ENCODE measurements around the gene BLVRA.
A peak's percentile ranks its signal among the peaks of the same experiment; 100 is the strongest.

BLVRA gene

DNA sequence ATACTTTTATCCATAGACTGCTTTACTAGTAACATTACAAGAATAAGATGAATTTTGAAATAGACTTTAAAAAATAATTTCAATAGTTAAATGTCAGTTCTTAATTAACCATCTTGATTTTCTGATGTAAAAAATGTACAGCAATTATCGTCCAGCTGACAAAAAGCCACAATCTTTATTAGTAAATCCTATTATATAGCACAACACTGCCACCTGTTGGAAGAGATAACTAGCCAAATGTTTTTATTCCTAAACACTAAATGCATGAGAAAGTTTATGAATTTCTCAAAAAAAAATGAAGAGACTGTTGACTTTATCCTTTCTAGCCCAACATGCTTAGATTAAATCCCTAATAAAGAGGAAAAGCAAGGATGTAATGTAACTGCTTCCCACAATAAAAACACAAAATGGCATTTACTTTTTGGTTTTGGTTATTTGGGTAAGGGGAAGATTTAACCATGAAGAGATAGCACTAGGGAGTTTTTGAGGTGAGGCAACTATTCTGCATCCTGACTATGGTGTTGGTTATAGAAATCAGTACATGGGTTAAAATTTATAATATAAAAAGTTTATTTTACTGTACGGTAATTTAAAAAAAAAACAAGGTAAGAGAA lies 37.2 kb upstream of the BLVRA start:
- no peak overlapping the region for H3K27ac ChIP-seq (ENCODE audit: low read depth, low read length)
- TF ChIP-seq, protein P1, sequence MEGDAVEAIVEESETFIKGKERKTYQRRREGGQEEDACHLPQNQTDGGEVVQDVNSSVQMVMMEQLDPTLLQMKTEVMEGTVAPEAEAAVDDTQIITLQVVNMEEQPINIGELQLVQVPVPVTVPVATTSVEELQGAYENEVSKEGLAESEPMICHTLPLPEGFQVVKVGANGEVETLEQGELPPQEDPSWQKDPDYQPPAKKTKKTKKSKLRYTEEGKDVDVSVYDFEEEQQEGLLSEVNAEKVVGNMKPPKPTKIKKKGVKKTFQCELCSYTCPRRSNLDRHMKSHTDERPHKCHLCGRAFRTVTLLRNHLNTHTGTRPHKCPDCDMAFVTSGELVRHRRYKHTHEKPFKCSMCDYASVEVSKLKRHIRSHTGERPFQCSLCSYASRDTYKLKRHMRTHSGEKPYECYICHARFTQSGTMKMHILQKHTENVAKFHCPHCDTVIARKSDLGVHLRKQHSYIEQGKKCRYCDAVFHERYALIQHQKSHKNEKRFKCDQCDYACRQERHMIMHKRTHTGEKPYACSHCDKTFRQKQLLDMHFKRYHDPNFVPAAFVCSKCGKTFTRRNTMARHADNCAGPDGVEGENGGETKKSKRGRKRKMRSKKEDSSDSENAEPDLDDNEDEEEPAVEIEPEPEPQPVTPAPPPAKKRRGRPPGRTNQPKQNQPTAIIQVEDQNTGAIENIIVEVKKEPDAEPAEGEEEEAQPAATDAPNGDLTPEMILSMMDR (IDR thresholded peaks at IDR 0.05; ENCODE audit: low read depth, low read length, poor library complexity, severe bottlenecking): peak; percentile 84
- no peak for TF ChIP-seq EZH2phosphoT487 (IDR thresholded peaks at IDR 0.05; ENCODE audit: borderline replicate concordance, low read length)
- H3K4me1 ChIP-seq (ENCODE audit: control insufficient read depth, low read length): peaks cover 3% of the 10 kb centered on the region; the same call in 1 of the 2 replicates
- no peaks in the 10 kb centered on the region for H3K9me2 ChIP-seq (replicated peaks; ENCODE audit: control insufficient read depth, low read length)
- H3K27me3 ChIP-seq (ENCODE audit: control insufficient read depth, low read length): no peaks in the 10 kb centered on the region
- H3K4me2 ChIP-seq (ENCODE audit: low read length): no peak overlapping the region
- no peaks in the 10 kb centered on the region for H3K9me3 ChIP-seq (ENCODE audit: control insufficient read depth, insufficient read depth, low read length)
- H3K4me3 ChIP-seq (ENCODE audit: low read length): no peak overlapping the region
- H3K79me2 ChIP-seq (ENCODE audit: control insufficient read depth, low read length): peaks cover 99% of the 10 kb centered on the region
- peaks cover 6% of the 10 kb centered on the region for H3K36me3 ChIP-seq (ENCODE audit: control insufficient read depth, low read length)
- peaks cover 16% of the 10 kb centered on the region for H4K20me1 ChIP-seq (ENCODE audit: control insufficient read depth, insufficient read depth, low read depth, low read length)
- peaks cover 5% of the 10 kb centered on the region; the same call in 1 of the 2 replicates for H3F3A ChIP-seq (ENCODE audit: control insufficient read depth, insufficient read depth)

DNA sequence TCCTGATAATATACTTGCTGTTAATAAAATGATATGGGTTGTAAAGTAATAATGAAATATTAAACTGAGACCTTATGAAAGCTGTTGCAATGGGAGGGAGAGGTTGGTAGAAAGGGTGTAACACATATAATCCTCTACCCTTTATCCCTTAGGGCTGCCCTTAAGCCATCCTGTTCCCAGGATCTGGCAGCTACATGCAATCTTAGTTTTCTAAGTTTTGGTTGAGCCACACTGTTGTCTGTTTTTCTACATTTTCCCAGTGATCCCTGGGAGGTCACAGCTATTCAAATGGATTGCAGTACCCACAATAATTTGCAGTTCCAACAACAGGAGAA lies 35.5 kb upstream of the BLVRA start:
- peaks cover 14% of the 10 kb centered on the region for H3K36me3 ChIP-seq (ENCODE audit: control insufficient read depth, low read length)
- H3K27ac ChIP-seq (ENCODE audit: low read depth, low read length): no peak overlapping the region
- peaks cover 16% of the 10 kb centered on the region for H4K20me1 ChIP-seq (ENCODE audit: control insufficient read depth, insufficient read depth, low read depth, low read length)
- peaks cover 99% of the 10 kb centered on the region for H3K79me2 ChIP-seq (ENCODE audit: control insufficient read depth, low read length)
- no peaks in the 10 kb centered on the region for H3K9me2 ChIP-seq (replicated peaks; ENCODE audit: control insufficient read depth, low read length)
- H3K9me3 ChIP-seq (ENCODE audit: control insufficient read depth, insufficient read depth, low read length): no peaks in the 10 kb centered on the region
- H3K4me2 ChIP-seq (ENCODE audit: low read length): no peak overlapping the region
- H3K27me3 ChIP-seq (ENCODE audit: control insufficient read depth, low read length): no peaks in the 10 kb centered on the region
- TF ChIP-seq, protein P1 (IDR thresholded peaks at IDR 0.05; ENCODE audit: low read depth, low read length, poor library complexity, severe bottlenecking): no peak
- no peak for TF ChIP-seq EZH2phosphoT487 (IDR thresholded peaks at IDR 0.05; ENCODE audit: borderline replicate concordance, low read length)
- H3K4me3 ChIP-seq (ENCODE audit: low read length): no peak overlapping the region
- H3F3A ChIP-seq (ENCODE audit: control insufficient read depth, insufficient read depth): peaks cover 5% of the 10 kb centered on the region; the same call in 1 of the 2 replicates
- peaks cover 18% of the 10 kb centered on the region for H3K4me1 ChIP-seq (ENCODE audit: control insufficient read depth, low read length)

DNA sequence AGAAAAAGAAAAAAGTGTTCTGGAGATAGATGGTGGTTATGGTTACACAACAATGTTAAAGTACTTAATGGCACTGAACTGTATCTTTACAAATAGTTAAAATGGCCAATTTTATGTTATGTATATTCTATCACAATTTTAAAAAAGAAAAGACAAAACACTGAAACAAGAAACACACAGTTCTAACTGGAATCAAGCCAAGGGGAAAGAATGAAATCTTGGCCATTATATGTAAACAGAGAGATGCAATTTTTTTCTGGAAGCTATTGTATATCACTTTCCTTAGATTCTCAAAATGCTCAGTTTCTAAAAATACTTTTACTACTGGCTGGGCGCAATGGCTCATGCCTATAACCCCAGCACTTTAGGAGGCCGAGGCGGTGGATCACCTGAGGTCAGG lies 33.2 kb upstream of the BLVRA start:
- Histone ChIP-seq H3K4me2 (ENCODE audit: low read length) (no peak overlapping the region), H3K9me2 (replicated peaks; ENCODE audit: control insufficient read depth, low read length) (no peaks in the 10 kb centered on the region), H3K36me3 (ENCODE audit: control insufficient read depth, low read length) (peaks cover 17% of the 10 kb centered on the region), H3K27me3 (ENCODE audit: control insufficient read depth, low read length) (no peaks in the 10 kb centered on the region), H3K79me2 (ENCODE audit: control insufficient read depth, low read length) (peaks cover 90% of the 10 kb centered on the region), H3F3A (ENCODE audit: control insufficient read depth, insufficient read depth) (peaks cover 5% of the 10 kb centered on the region; the same call in 1 of the 2 replicates), H3K9me3 (ENCODE audit: control insufficient read depth, insufficient read depth, low read length) (no peaks in the 10 kb centered on the region), H3K27ac (ENCODE audit: low read depth, low read length) (no peak overlapping the region), H3K4me3 (ENCODE audit: low read length) (no peak overlapping the region), H3K4me1 (ENCODE audit: control insufficient read depth, low read length) (peaks cover 28% of the 10 kb centered on the region), H4K20me1 (ENCODE audit: control insufficient read depth, insufficient read depth, low read depth, low read length) (peaks cover 16% of the 10 kb centered on the region)
- no peak for TF ChIP-seq EZH2phosphoT487 (IDR thresholded peaks at IDR 0.05; ENCODE audit: borderline replicate concordance, low read length)
- TF ChIP-seq, protein P1 (IDR thresholded peaks at IDR 0.05; ENCODE audit: low read depth, low read length, poor library complexity, severe bottlenecking): no peak
